GM12878 (cell line): ENCODE data around the gene HOXD9. TPM values are rescaled to one million over a fixed set of nuclear protein-coding genes. Genes with fewer than 3 reads are reported as not detected.

Source experiments
- ATAC-seq: fragments of 200-7000 bp; cut with Tn5 transposase; 3 replicates; pipeline ENCODE4 v1.9.1; 2020; ENCODE audit warnings: mild to moderate bottlenecking, moderate library complexity
- BruUV-seq: library from RNA; stranded (reverse); fragments of 400-500 nt; replicated peaks from 2 replicates; lab custom pipeline; 2021; lab: Mats Ljungman, UMichigan
- CTCF ChIA-PET: fragments of 300-600 bp; sonication (Branson Sonifier 250); formaldehyde crosslinking; extraction: SDS; loops from one replicate; lab custom pipeline; 2021; ENCODE audit warnings: inconsistent platforms; lab: Yijun Ruan, JAX
- POLR2A ChIA-PET: fragments of 350-600 bp; formaldehyde crosslinking; extraction: SDS; loops from one replicate; lab custom pipeline; 2021; ENCODE audit warnings: inconsistent platforms; lab: Charles Lee
- RAD21 ChIA-PET: fragments of 300-600 bp; sonication (Branson Sonifier 250); formaldehyde crosslinking; loops from one replicate; lab custom pipeline; 2023; ENCODE audit warnings: antibody characterized with exemption; ENCODE audit not compliant: unreplicated experiment; lab: Charles Lee
- SMC1A ChIA-PET: fragments of 300-600 bp; sonication (Branson Sonifier 250); formaldehyde crosslinking; loops from one replicate; lab custom pipeline; 2023; ENCODE audit not compliant: unreplicated experiment, uncharacterized antibody; lab: Charles Lee
- DNase-seq: peaks from one replicate; pipeline ENCODE4 v3.0.0-alpha.2; 2011; ENCODE audit warnings: low read depth, low spot score
- FAIRE-seq: peaks from 3 replicates; lab custom pipeline; 2011; peaks lifted over from hg19 to GRCh38; lab: Jason Lieb, UNC
- H2AFZ ChIP-seq: 2 replicates; pipeline ENCODE4 v1.6.0; 2011; ENCODE audit warnings: low read depth, low read length, control low read depth; ENCODE audit not compliant: control insufficient read depth
- H3K27ac ChIP-seq: 2 replicates; pipeline ENCODE4 v1.5.1; 2011; ENCODE audit warnings: control low read depth; ENCODE audit not compliant: control insufficient read depth, insufficient read depth
- H3K27me3 ChIP-seq, 2 experiments: replicated peaks in 1 of 2; 2 replicates each; pipeline versions ENCODE4 v1.6.0 to v1.6.1; 2011; ENCODE audit warnings: low read length in 1 of 2; ENCODE audit not compliant: control insufficient read depth in 2 of 2, insufficient read depth in 2 of 2
- H3K36me3 ChIP-seq, 2 experiments: 2 replicates each; pipeline ENCODE4 v1.5.1; 2011; ENCODE audit warnings: low read length in 1 of 2; ENCODE audit not compliant: control insufficient read depth in 2 of 2, insufficient read depth in 2 of 2
- H3K4me1 ChIP-seq: 2 replicates; pipeline ENCODE4 v1.6.1; 2011; ENCODE audit warnings: mild to moderate bottlenecking, low read length, moderate library complexity, mixed read lengths; ENCODE audit not compliant: control insufficient read depth, insufficient read depth
- H3K4me2 ChIP-seq: 2 replicates; pipeline ENCODE4 v1.6.0; 2011; ENCODE audit warnings: control low read depth; ENCODE audit not compliant: control insufficient read depth, insufficient read depth
- H3K4me3 ChIP-seq: fragments of 200-600 bp; sonication (generic); 2 replicates; pipeline ENCODE4 v1.5.1; 2016
- H3K79me2 ChIP-seq: 2 replicates; pipeline ENCODE4 v1.6.0; 2011; ENCODE audit warnings: low read length; ENCODE audit not compliant: control insufficient read depth, insufficient read depth
- H3K9ac ChIP-seq: 2 replicates; pipeline ENCODE4 v1.8.0; 2011; ENCODE audit warnings: low read length, control low read depth, mixed read lengths; ENCODE audit not compliant: control insufficient read depth, insufficient read depth
- H3K9me3 ChIP-seq: replicated peaks from 3 replicates; pipeline ENCODE4 v1.5.1; 2011; ENCODE audit warnings: mild to moderate bottlenecking, low read length; ENCODE audit not compliant: control insufficient read depth, insufficient read depth
- H4K20me1 ChIP-seq: 2 replicates; pipeline ENCODE4 v1.6.0; 2011; ENCODE audit not compliant: control insufficient read depth, insufficient read depth
- BRCA1 ChIP-seq: IDR thresholded peaks from 2 replicates; pipeline ENCODE4 v1.6.1; 2011; ENCODE audit warnings: low read depth, low read length, improper control_type of control experiment
- GABPA ChIP-seq: IDR thresholded peaks from 2 replicates; pipeline ENCODE4 v1.6.1; 2014; ENCODE audit warnings: antibody characterized with exemption, low read depth, mild to moderate bottlenecking, inconsistent platforms
- MYB ChIP-seq: fragments of 150-350 bp; IDR thresholded peaks from 2 replicates; pipeline ENCODE4 v1.6.1; 2014; ENCODE audit warnings: mild to moderate bottlenecking, low read depth, low read length, borderline replicate concordance
- NBN ChIP-seq: fragments of 450-650 bp; IDR thresholded peaks from 2 replicates; pipeline ENCODE4 v1.6.1; 2016
- PAX5 ChIP-seq: IDR thresholded peaks from 2 replicates; pipeline ENCODE4 v1.6.1; 2011; ENCODE audit warnings: low read depth, low read length, borderline replicate concordance
- RUNX3 ChIP-seq: IDR thresholded peaks from 2 replicates; pipeline ENCODE4 v1.6.1; 2012; ENCODE audit warnings: low read length, inconsistent platforms
- SMAD5 ChIP-seq: IDR thresholded peaks from 2 replicates; pipeline ENCODE4 v1.6.1; 2016; ENCODE audit warnings: antibody characterized with exemption, low read depth
- SMC3 ChIP-seq: IDR thresholded peaks from 2 replicates; pipeline ENCODE4 v1.6.1; 2011; ENCODE audit warnings: low read length, improper control_type of control experiment, borderline replicate concordance
- in situ Hi-C: fragments of 300-500 bp; cut with MboI; formaldehyde crosslinking; loops from 9 replicates; pipeline ENCODE4 v1.14.3; 2018; ENCODE audit warnings: mixed read lengths
- intact Hi-C: fragments of 100-400 bp; cut with micrococcal nuclease; formaldehyde crosslinking; loops from one replicate; pipeline ENCODE4 v1.14.2; 2022; ENCODE audit not compliant: unreplicated experiment
- polyA plus RNA-seq, 11 experiments: library from polyadenylated mRNA; depleted of rRNA in 4 of 11; unstranded in 6 of 11; stranded (reverse) in 5 of 11; fragments of >200 nt; fragmentation: Nextera tagmentation in 4 of 11; fragmentation: Illumina TruSeq in 1 of 11; extraction: Ambion mirVana in 4 of 11; extraction: Trizol in 1 of 11; gene quantifications; 1 replicate in 1 of 11; 2 replicates in 10 of 11; pipeline versions ENCODE4 v1.2.1 to v1.2.3, GENCODE V29; 2011 to 2016; ENCODE audit warnings: inconsistent platforms in 2 of 11, missing spikeins in 2 of 11, low read depth in 1 of 11
- total RNA-seq, 4 experiments: library from RNA; depleted of rRNA in 3 of 4; stranded (reverse); fragments of >200 nt in 3 of 4; fragmentation: Illumina TruSeq in 1 of 4; extraction: Trizol in 1 of 4; gene quantifications; 2 replicates each; pipeline versions ENCODE4 v1.2.1 to v1.2.3, GENCODE V29; 2013 to 2021
- TF ChIP-seq, protein P1 (sequence below): IDR thresholded peaks from 2 replicates; pipeline ENCODE4 v1.6.1; 2011; ENCODE audit warnings: mild to moderate bottlenecking, low read depth, low read length, moderate library complexity; ENCODE audit not compliant: insufficient replicate concordance

The HOXD9 gene
- total and polyA plus RNA-seq, 10 of the 15 experiments (the other 5 are each of a cell fraction or from before 2014, with no cell fraction given) = not detected

DNA sequence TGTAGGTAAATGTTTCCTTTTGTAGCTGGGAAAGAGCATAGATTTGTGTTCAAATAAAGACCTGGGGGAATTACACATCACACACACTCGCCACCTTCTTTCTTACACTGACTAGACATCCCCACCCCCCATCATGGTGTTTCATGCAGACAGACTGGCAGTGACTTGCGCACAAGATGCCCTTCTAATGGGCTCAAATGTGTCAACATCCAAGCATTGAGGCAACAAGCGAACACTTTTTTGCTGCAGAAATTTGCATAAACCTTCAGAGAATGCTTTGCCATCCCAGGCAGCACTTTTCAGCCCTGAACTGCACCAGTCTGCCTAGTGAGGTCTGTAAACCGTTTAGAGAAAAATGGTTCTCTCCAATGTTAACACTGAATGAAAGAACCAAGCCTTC is 11.5 kb downstream of the HOXD9 start (continued):
- TF ChIP-seq, protein P1, sequence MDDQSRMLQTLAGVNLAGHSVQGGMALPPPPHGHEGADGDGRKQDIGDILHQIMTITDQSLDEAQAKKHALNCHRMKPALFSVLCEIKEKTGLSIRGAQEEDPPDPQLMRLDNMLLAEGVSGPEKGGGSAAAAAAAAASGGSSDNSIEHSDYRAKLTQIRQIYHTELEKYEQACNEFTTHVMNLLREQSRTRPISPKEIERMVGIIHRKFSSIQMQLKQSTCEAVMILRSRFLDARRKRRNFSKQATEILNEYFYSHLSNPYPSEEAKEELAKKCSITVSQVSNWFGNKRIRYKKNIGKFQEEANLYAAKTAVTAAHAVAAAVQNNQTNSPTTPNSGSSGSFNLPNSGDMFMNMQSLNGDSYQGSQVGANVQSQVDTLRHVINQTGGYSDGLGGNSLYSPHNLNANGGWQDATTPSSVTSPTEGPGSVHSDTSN = no peak
- TF ChIP-seq SMAD5 (no peak), PAX5 (no peak)

DNA sequence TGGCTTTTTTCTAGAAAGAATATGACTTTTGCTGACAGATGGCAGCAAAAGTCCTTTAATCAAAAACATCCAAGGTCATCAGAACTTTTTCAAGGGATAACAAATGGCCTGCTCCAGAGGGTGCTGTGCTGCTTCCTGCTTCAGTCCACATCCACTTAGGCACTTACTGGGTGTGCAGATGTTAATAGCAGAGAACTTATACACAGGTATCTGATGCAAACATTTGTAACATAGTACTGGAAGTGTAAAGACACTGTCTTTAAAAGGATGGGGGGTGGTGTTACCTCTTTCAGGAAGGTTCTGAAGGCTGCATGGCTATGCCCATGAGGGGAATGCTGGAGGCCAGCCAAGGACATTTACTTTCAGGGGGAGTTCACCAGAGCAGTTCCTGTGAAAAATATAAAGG is 12.5 kb downstream of the HOXD9 start:
- in situ Hi-C loops (loop anchor here (25.0 kb wide), 1 partner anchor 1202 kb away; no protein-coding TSS in a partner anchor), intact Hi-C loops (no loop called here)
- H3K4me2 ChIP-seq = no peak overlapping the region
- TF ChIP-seq GABPA (no peak), NBN (no peak), SMC3 (no peak), RUNX3 (no peak), MYB (no peak), BRCA1 (no peak)
- H2AFZ ChIP-seq = no peak overlapping the region
- H3K36me3 ChIP-seq = no peaks in the 10 kb centered on the region
- ChIA-PET POLR2A (no interaction called here), RAD21 (interaction anchor here (0.8 kb wide), 1 partner anchor 519 kb away, joined by 3 read pairs; no protein-coding TSS in a partner anchor), SMC1A (no interaction called here), CTCF (no interaction called here)
- no TSS peak for BruUV-seq
- H3K9ac ChIP-seq = no peak overlapping the region
- ATAC-seq (no peak), DNase-seq (no peak), FAIRE-seq (no peak)
- H3K4me1 ChIP-seq = no peaks in the 10 kb centered on the region
- peaks cover 5 to 28% of the 10 kb centered on the region in 2 experiments for H3K27me3 ChIP-seq
- H3K4me3 ChIP-seq = no peak overlapping the region
- H3K27ac ChIP-seq = no peak overlapping the region
- no peaks in the 10 kb centered on the region for H3K79me2 ChIP-seq
- H3K9me3 ChIP-seq = no peaks in the 10 kb centered on the region; the same call in 2 of the 3 replicates
- H4K20me1 ChIP-seq = no peaks in the 10 kb centered on the region
